ENCODE data around the gene DAAM2. TPM values are rescaled to one million over a fixed set of nuclear protein-coding genes. Genes with fewer than 3 reads are reported as not detected.

DAAM2 gene
- total and polyA plus RNA-seq, 2 experiments from 2014 or later = 3.4 to 8.5 TPM

DNA sequence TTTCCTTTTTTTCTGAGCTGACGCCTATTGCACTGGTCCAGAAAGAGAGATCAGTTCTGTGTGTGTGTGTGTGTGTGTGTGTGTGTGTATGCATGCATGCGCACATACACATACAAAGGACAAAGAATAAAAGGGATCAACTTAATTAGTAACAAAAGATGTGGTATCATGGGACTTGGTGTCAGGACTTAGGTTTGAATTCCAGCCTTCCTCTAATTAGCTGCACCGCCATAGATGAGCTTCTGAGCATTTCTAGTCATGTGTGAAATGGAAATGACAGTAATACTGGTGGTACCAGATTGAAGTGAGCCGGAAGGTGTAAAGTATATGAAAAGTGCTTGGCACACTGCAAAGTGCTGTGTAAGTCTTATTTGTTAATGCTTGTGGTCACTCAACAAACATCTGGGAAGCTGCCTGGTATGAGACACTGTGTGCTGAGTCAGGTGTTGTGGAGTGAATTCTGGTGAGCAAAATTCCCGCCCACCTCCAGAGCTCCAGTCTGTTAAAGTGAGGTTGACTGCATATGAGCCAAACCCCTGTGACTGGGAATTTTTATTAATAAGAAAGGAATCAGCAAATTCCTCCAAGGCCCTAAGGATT lies 12.4 kb downstream of the DAAM2 start:
- H3K27me3 ChIP-seq = no peaks in the 10 kb centered on the region
- no peak overlapping the region for H3K27ac ChIP-seq
- no peaks in the 10 kb centered on the region for H3K9me3 ChIP-seq (ENCODE audit: low read depth)
- DNase-seq (ENCODE audit: low read depth in 1 of 2, low spot score in 1 of 2) = peak in 1 of 2 donors; percentile 56
- TF ChIP-seq, protein P1, sequence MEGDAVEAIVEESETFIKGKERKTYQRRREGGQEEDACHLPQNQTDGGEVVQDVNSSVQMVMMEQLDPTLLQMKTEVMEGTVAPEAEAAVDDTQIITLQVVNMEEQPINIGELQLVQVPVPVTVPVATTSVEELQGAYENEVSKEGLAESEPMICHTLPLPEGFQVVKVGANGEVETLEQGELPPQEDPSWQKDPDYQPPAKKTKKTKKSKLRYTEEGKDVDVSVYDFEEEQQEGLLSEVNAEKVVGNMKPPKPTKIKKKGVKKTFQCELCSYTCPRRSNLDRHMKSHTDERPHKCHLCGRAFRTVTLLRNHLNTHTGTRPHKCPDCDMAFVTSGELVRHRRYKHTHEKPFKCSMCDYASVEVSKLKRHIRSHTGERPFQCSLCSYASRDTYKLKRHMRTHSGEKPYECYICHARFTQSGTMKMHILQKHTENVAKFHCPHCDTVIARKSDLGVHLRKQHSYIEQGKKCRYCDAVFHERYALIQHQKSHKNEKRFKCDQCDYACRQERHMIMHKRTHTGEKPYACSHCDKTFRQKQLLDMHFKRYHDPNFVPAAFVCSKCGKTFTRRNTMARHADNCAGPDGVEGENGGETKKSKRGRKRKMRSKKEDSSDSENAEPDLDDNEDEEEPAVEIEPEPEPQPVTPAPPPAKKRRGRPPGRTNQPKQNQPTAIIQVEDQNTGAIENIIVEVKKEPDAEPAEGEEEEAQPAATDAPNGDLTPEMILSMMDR (IDR thresholded peaks at IDR 0.05; ENCODE audit: low read depth, low read length) = no peak
- no peaks in the 10 kb centered on the region for H3K36me3 ChIP-seq
- no peak overlapping the region for H3K4me3 ChIP-seq
- peaks cover 16% of the 10 kb centered on the region for H3K4me1 ChIP-seq (ENCODE audit: low read depth)

DNA sequence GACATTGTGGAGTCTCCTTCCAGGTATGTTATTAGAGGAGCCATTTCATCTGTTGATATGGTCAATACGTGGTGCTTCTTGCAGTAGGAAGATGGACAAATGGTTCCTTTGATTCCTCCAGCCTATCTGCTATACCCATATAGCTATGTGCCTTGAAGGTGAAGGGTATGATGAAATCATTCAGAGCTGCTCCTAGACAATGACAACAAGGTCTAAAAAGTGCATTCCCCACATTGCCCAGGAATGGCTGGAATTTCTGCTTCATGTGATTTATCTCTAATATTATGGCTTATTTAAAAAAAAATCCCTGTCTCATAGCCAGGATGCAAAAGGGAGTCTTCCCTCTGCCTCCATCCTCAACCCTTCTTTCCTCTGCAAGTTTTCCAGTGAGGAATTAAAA lies 14.1 kb downstream of the DAAM2 start:
- no peaks in the 10 kb centered on the region for H3K27me3 ChIP-seq
- H3K36me3 ChIP-seq = no peaks in the 10 kb centered on the region
- no peaks in the 10 kb centered on the region for H3K9me3 ChIP-seq (ENCODE audit: low read depth)
- TF ChIP-seq, protein P1 (IDR thresholded peaks at IDR 0.05; ENCODE audit: low read depth, low read length) = no peak
- DNase-seq (ENCODE audit: low read depth in 1 of 2, low spot score in 1 of 2) = peak in 1 of 2 donors; percentile 72
- H3K4me1 ChIP-seq (ENCODE audit: low read depth) = peaks cover 21% of the 10 kb centered on the region
- no peak overlapping the region for H3K4me3 ChIP-seq
- H3K27ac ChIP-seq = no peak overlapping the region

DNA sequence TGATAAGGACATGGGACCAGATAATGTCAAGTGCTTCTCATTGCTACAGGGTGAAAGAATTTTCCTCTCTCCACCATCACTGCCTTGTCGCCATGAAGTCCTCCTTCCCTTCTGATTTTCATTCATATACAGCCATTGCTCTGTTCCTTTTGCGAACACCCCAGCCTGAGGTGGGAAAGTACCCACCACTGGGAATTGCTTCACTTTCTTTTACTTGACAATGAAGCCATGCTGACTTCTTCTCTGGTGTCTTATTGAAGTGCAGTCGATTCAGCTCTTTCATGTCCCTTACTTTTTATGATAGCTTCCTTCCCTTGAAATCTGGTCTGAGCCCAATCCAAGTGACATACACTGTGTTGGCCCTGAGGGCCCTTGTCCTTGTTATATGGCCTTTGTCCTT lies 16.2 kb downstream of the DAAM2 start:
- no peak for DNase-seq (ENCODE audit: low read depth in 1 of 2, low spot score in 1 of 2)
- H3K4me1 ChIP-seq (ENCODE audit: low read depth) = peaks cover 24% of the 10 kb centered on the region
- TF ChIP-seq, protein P1 (IDR thresholded peaks at IDR 0.05; ENCODE audit: low read depth, low read length) = no peak
- no peaks in the 10 kb centered on the region for H3K36me3 ChIP-seq
- H3K4me3 ChIP-seq = no peak overlapping the region
- no peak overlapping the region for H3K27ac ChIP-seq
- no peaks in the 10 kb centered on the region for H3K27me3 ChIP-seq
- no peaks in the 10 kb centered on the region for H3K9me3 ChIP-seq (ENCODE audit: low read depth)

DNA sequence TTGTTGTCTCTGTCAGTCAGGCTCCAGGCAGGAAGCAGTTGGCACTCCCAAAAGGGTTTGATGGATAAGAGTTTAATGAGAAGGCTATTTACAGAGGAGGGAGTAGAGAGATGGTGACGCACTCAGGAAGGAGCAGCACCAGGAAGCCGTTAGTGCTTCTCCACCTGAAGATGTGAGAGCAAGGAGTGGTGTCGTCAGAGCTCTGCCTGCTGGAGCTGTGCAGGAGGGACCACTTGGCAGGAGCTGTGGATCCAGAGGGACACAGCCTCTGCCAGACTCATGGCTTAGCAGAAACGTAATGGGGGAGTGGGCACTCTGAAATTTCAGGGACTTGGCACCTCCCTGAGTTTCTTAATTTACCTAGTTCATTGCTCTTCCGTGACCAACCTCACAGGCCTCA lies 16.8 kb downstream of the DAAM2 start:
- TF ChIP-seq, protein P1 (IDR thresholded peaks at IDR 0.05; ENCODE audit: low read depth, low read length) = no peak
- peaks cover 24% of the 10 kb centered on the region for H3K4me1 ChIP-seq (ENCODE audit: low read depth)
- DNase-seq (ENCODE audit: low read depth in 1 of 2, low spot score in 1 of 2) = no peak
- no peaks in the 10 kb centered on the region for H3K36me3 ChIP-seq
- no peaks in the 10 kb centered on the region for H3K9me3 ChIP-seq (ENCODE audit: low read depth)
- H3K27ac ChIP-seq = no peak overlapping the region
- no peak overlapping the region for H3K4me3 ChIP-seq
- H3K27me3 ChIP-seq = no peaks in the 10 kb centered on the region

DNA sequence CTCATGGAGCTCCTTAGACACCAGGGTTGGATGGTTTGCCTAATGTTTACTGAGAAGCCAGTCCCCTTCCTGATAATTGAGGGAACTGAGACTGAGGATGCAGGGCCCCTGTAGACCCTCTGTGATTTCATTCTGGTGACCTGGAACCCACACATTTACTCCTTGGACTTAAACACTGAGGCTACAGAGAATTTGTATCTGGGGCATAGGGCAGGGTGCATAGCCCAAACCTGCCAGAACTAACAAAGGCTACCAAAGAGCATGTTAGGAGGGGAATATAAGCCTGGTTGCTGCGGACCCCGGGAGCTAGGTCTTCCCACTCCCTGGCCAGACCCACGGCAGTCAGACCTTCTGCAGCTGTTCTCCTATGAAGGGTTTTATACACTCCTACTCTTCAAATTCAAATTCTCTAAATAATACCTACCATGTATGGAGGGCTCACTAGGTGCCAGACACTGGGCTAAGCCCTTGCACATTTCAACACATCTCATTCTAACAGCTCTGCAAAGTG lies 19.7 kb downstream of the DAAM2 start:
- H3K9me3 ChIP-seq (ENCODE audit: low read depth) = no peaks in the 10 kb centered on the region
- no peak overlapping the region for H3K27ac ChIP-seq

More for the DNA sequence above, 19.7 kb downstream of the DAAM2 start:
- no peak overlapping the region for H3K4me3 ChIP-seq
- no peaks in the 10 kb centered on the region for H3K36me3 ChIP-seq
- H3K27me3 ChIP-seq = no peaks in the 10 kb centered on the region
- TF ChIP-seq, protein P1 (IDR thresholded peaks at IDR 0.05; ENCODE audit: low read depth, low read length) = no peak
- H3K4me1 ChIP-seq (ENCODE audit: low read depth) = peaks cover 24% of the 10 kb centered on the region
- no peak for DNase-seq (ENCODE audit: low read depth in 1 of 2, low spot score in 1 of 2)
